H9 (cell line): ENCODE measurements around the gene RMI2. TPM values are rescaled to one million over a fixed set of nuclear protein-coding genes. Genes with fewer than 3 reads are reported as not detected.

Experiments used
- DNase-seq: peaks from one replicate; pipeline ENCODE4 v3.0.0-alpha.2; 2017
- H2AFZ ChIP-seq: one replicate; pipeline ENCODE4 v1.6.1; 2013; ENCODE audit warnings: mild to moderate bottlenecking, low read length, control low read depth, moderate library complexity
- H2AK5ac ChIP-seq: 2 replicates; pipeline ENCODE4 v1.6.1; 2013; ENCODE audit warnings: low read length, control low read depth, mixed read lengths; ENCODE audit not compliant: insufficient read length
- H2BK120ac ChIP-seq: one replicate; pipeline ENCODE4 v1.6.1; 2013; ENCODE audit warnings: low read depth, mild to moderate bottlenecking, low read length, control low read depth, inconsistent platforms; ENCODE audit not compliant: poor library complexity, severe bottlenecking
- H2BK12ac ChIP-seq: 2 replicates; pipeline ENCODE4 v1.6.1; 2013; ENCODE audit warnings: low read length, control low read depth, mixed read lengths, low read depth; ENCODE audit not compliant: insufficient read length
- H2BK15ac ChIP-seq: 2 replicates; pipeline ENCODE4 v1.6.1; 2013; ENCODE audit warnings: low read depth, low read length, control low read depth
- H2BK20ac ChIP-seq: one replicate; pipeline ENCODE4 v1.6.1; 2013; ENCODE audit warnings: low read depth, mild to moderate bottlenecking, low read length, control low read depth, inconsistent platforms; ENCODE audit not compliant: poor library complexity, severe bottlenecking
- H2BK5ac ChIP-seq: 2 replicates; pipeline ENCODE4 v1.6.1; 2013; ENCODE audit warnings: low read length, control low read depth, mixed read lengths; ENCODE audit not compliant: insufficient read length
- H3K14ac ChIP-seq: 2 replicates; pipeline ENCODE4 v1.6.1; 2013; ENCODE audit warnings: low read length, control low read depth; ENCODE audit not compliant: insufficient read depth
- H3K18ac ChIP-seq: 2 replicates; pipeline ENCODE4 v1.6.1; 2013; ENCODE audit warnings: low read depth, mild to moderate bottlenecking, mixed read lengths, low read length, control low read depth; ENCODE audit not compliant: insufficient read length
- H3K23ac ChIP-seq: 2 replicates; pipeline ENCODE4 v1.6.1; 2013; ENCODE audit warnings: low read length, control low read depth, mixed read lengths, low read depth; ENCODE audit not compliant: insufficient read length
- H3K23me2 ChIP-seq: 2 replicates; pipeline ENCODE4 v1.6.1; 2013; ENCODE audit warnings: low read depth, mild to moderate bottlenecking, mixed read lengths, low read length, control low read depth; ENCODE audit not compliant: insufficient read length, poor library complexity, severe bottlenecking
- H3K27ac ChIP-seq: 2 replicates; pipeline ENCODE4 v1.5.1; 2013; ENCODE audit warnings: low read length, control low read depth, mixed read lengths, low read depth; ENCODE audit not compliant: insufficient read length
- H3K27me3 ChIP-seq: 2 replicates; pipeline ENCODE4 v1.6.1; 2013; ENCODE audit warnings: low read length, control low read depth, inconsistent platforms; ENCODE audit not compliant: insufficient read depth
- H3K4ac ChIP-seq: 2 replicates; pipeline ENCODE4 v1.6.1; 2013; ENCODE audit warnings: low read depth, mild to moderate bottlenecking, control low read depth, inconsistent platforms, low read length, moderate library complexity
- H3K4me1 ChIP-seq: 2 replicates; pipeline ENCODE4 v1.6.1; 2013; ENCODE audit warnings: low read length, control low read depth, inconsistent platforms; ENCODE audit not compliant: insufficient read depth
- H3K4me2 ChIP-seq: 2 replicates; pipeline ENCODE4 v1.6.1; 2013; ENCODE audit warnings: low read length, control low read depth, mixed read lengths; ENCODE audit not compliant: insufficient read length, insufficient read depth
- H3K56ac ChIP-seq: 2 replicates; pipeline ENCODE4 v1.6.1; 2013; ENCODE audit warnings: low read depth, mild to moderate bottlenecking, mixed read lengths, low read length, control low read depth; ENCODE audit not compliant: insufficient read length
- H3K79me1 ChIP-seq: 2 replicates; pipeline ENCODE4 v1.6.1; 2013; ENCODE audit warnings: low read depth, mild to moderate bottlenecking, moderate library complexity, low read length, control low read depth, inconsistent platforms; ENCODE audit not compliant: insufficient read depth, poor library complexity, severe bottlenecking
- H3K79me2 ChIP-seq: 2 replicates; pipeline ENCODE4 v1.6.1; 2013; ENCODE audit warnings: low read length, control low read depth, inconsistent platforms; ENCODE audit not compliant: insufficient read depth
- H3K9ac ChIP-seq: 2 replicates; pipeline ENCODE4 v1.6.1; 2013; ENCODE audit warnings: low read length, control low read depth, mixed read lengths; ENCODE audit not compliant: insufficient read length; ENCODE audit errors: extremely low read depth
- H3K9me3 ChIP-seq: one replicate; pipeline ENCODE4 v1.6.1; 2013; ENCODE audit warnings: low read depth, low read length, inconsistent platforms; ENCODE audit not compliant: control insufficient read depth
- H3T11ph ChIP-seq: one replicate; pipeline ENCODE4 v1.6.1; 2013; ENCODE audit warnings: mild to moderate bottlenecking, low read length, control low read depth, inconsistent platforms
- H4K20me1 ChIP-seq: one replicate; pipeline ENCODE4 v1.6.1; 2013; ENCODE audit not compliant: control insufficient read depth, insufficient read length, insufficient read depth
- H4K5ac ChIP-seq: 2 replicates; pipeline ENCODE4 v1.6.1; 2013; ENCODE audit warnings: low read depth, mild to moderate bottlenecking, mixed read lengths, low read length, control low read depth; ENCODE audit not compliant: insufficient read length
- H4K8ac ChIP-seq: replicated peaks from 2 replicates; pipeline ENCODE4 v1.6.1; 2013; ENCODE audit warnings: low read length, control low read depth, mixed read lengths, low read depth; ENCODE audit not compliant: insufficient read length
- H4K91ac ChIP-seq: 2 replicates; pipeline ENCODE4 v1.6.1; 2013; ENCODE audit warnings: low read depth, mild to moderate bottlenecking, moderate library complexity, mixed read lengths, low read length, control low read depth; ENCODE audit not compliant: insufficient read length
- H3K27ac Mint-ChIP-seq, 3 experiments: 2 replicates in 2 of 3; 3 replicates in 1 of 3; pipeline ENCODE4 v1.8.0; 2020 to 2021; ENCODE audit warnings: mixed read lengths in 3 of 3, mild to moderate bottlenecking in 1 of 3, moderate library complexity in 1 of 3
- H3K27me3 Mint-ChIP-seq: 2 replicates; pipeline ENCODE4 v1.8.0; 2021; ENCODE audit warnings: low read depth, mild to moderate bottlenecking, moderate library complexity, mixed read lengths
- H3K36me3 Mint-ChIP-seq, 3 experiments: 2 replicates in 2 of 3; 3 replicates in 1 of 3; pipeline ENCODE4 v1.8.0; 2020 to 2021; ENCODE audit warnings: low read depth in 3 of 3, mixed read lengths in 3 of 3; ENCODE audit not compliant: insufficient read depth in 1 of 3
- H3K4me1 Mint-ChIP-seq, 2 experiments: 2 replicates each; pipeline ENCODE4 v1.8.0; 2020; ENCODE audit warnings: mixed read lengths in 2 of 2
- H3K4me3 Mint-ChIP-seq, 2 experiments: 2 replicates in 1 of 2; 3 replicates in 1 of 2; pipeline ENCODE4 v1.8.0; 2020 to 2021; ENCODE audit warnings: mild to moderate bottlenecking in 2 of 2, mixed read lengths in 2 of 2, moderate library complexity in 1 of 2
- H3K9me3 Mint-ChIP-seq, 2 experiments: 2 replicates in 1 of 2; 3 replicates in 1 of 2; pipeline ENCODE4 v1.8.0; 2020; ENCODE audit warnings: mild to moderate bottlenecking in 2 of 2, mixed read lengths in 2 of 2, moderate library complexity in 1 of 2
- CTCF ChIP-seq: fragments of 200-600 bp; sonication (generic); conservative IDR thresholded peaks from 3 replicates; pipeline ENCODE4 v1.8.0; 2021; ENCODE audit warnings: antibody characterized with exemption, mild to moderate bottlenecking
- WGBS: extraction: QIAGEN DNeasy Blood & Tissue Kit; methylation state at CpG from one replicate; pipeline ENCODE4 v1.1.7; 2013; ENCODE audit warnings: missing lambda C conversion rate, low lambda C conversion rate, mixed read lengths; ENCODE audit not compliant: insufficient read length; ENCODE audit errors: extremely low coverage; 5-methylcytosine and 5-hydroxymethylcytosine counted together
- total RNA-seq: library from RNA; stranded (reverse); gene quantifications from 2 replicates; pipeline ENCODE4 v1.2.1, GENCODE V29; 2021

The RMI2 gene
- total RNA-seq, 1 experiment from 2014 or later: 57.6 TPM

GRCh38 chr16:11321662-11322061 is 23.6 kb upstream of the RMI2 start:
- TF ChIP-seq CTCF: no peak

More at GRCh38 chr16:11321662-11322061, 23.6 kb upstream of the RMI2 start:
- no peaks in the 10 kb centered on the region; the same call in 1 of the 2 replicates for H3K27me3 Mint-ChIP-seq
- Histone ChIP-seq H2BK5ac (no peak overlapping the region), H3K9ac (no peak overlapping the region), H3K4ac (no peak overlapping the region), H3K4me2 (no peak overlapping the region), H4K5ac (no peak overlapping the region), H3K9me3 (no peaks in the 10 kb centered on the region), H2BK12ac (no peak overlapping the region), H4K20me1 (no peaks in the 10 kb centered on the region), H3K27ac (no peak overlapping the region), H3T11ph (no peak overlapping the region), H3K23me2 (no peaks in the 10 kb centered on the region), H4K91ac (no peak overlapping the region), H2AFZ (no peak overlapping the region), H3K27me3 (no peaks in the 10 kb centered on the region), H3K79me2 (no peaks in the 10 kb centered on the region; the same call in 1 of the 2 replicates), H3K18ac (no peak overlapping the region), H3K14ac (no peak overlapping the region), H2BK20ac (no peak overlapping the region), H4K8ac (peak overlapping the region; percentile 81), H2AK5ac (no peak overlapping the region), H3K4me1 (no peaks in the 10 kb centered on the region), H2BK120ac (no peak overlapping the region), H3K23ac (no peak overlapping the region), H3K79me1 (no peaks in the 10 kb centered on the region), H3K56ac (no peak overlapping the region), H2BK15ac (no peak overlapping the region)
- peaks cover 5 to 6% (median 6%) of the 10 kb centered on the region in 3 experiments; a peak in 5 of 7 replicates for H3K36me3 Mint-ChIP-seq
- WGBS: no CpG with 5 or more reads among the region's 5 CpGs
- H3K4me1 Mint-ChIP-seq: peaks cover 22 to 33% of the 10 kb centered on the region in 2 experiments
- H3K27ac Mint-ChIP-seq: no peak overlapping the region
- H3K9me3 Mint-ChIP-seq: peaks cover 0 to 4% of the 10 kb centered on the region in 2 experiments; a peak in 2 of 5 replicates
- no peak overlapping the region for H3K4me3 Mint-ChIP-seq
- no peak for DNase-seq
